Measurements from ENCODE around the gene COMMD7.
"Not testable (repeated sequence)": the region's sequence is repeated elsewhere in the genome, so short reads cannot be mapped to it uniquely, and the experiment has no call there.

Gene COMMD7

DNA sequence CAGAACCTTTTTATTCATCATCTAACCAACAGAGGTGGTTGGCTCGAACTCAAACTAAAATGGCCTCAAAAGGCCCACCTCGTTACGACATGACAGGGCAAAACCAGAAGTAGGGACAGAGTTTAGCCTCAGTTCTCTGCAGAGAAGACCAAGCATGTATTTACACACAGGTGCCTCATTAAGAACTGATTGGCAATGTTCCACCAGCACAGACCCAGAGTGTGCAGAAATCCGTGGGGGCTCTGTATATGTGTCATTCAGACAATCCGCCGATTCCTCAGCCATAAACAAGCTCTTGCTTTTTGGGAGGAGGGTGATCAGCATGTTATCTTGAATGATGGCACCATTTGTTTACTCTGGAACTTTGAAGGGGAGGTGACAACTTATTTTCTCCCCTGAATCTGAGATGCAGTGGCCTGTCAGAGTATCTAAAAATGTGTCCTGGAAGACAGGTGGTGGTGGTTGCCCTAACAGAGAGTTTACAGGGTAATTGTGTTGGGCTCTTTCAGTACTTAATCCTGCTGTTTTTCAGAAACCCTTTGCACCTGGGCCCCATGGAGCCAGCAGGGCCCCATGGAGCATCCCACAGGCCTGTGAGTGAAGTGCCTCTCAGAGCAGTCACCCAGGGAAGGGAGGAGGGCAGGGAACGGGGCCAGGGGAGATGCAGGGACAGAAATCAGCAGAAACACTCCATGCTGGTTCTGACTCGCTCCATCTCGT lies 40.4 kb downstream of the COMMD7 start:
- no peaks in the 10 kb centered on the region for H3K9me3 ChIP-seq
- no peak overlapping the region for H3K4me3 ChIP-seq
- H3K4me2 ChIP-seq: no peak overlapping the region
- no peaks in the 10 kb centered on the region for H3K27me3 ChIP-seq
- no peaks in the 10 kb centered on the region for H4K20me1 ChIP-seq
- TF ChIP-seq Cebpa-rat (IDR thresholded peaks at IDR 0.05): no peak
- no peak overlapping the region for H3K27ac ChIP-seq
- H3K4me1 ChIP-seq: peaks cover 1% of the 10 kb centered on the region
- H3K9ac ChIP-seq: no peak overlapping the region
- peaks cover 61% of the 10 kb centered on the region for H3K36me3 ChIP-seq

DNA sequence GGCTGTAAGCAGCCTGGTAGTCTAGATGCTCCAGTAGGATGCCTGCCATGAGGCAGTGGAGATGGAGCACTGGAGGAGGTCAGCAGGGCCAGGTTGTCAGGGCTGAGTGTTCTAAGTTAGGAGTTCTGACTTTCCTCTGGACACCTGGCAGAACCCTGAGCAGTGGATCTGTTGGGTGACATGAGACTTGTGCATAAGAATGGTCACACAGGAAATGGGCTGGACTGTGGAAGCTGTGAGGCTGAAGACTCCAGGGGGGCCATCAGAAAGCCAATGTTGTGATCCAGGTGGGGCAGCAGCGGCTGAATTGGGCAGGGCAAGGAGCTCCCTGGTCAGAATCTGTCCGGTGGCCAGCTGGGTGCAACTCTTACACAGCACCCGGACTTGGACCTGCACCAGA lies 45.7 kb downstream of the COMMD7 start:
- Histone ChIP-seq H3K4me1 (no peaks in the 10 kb centered on the region), H3K4me2 (no peak overlapping the region), H4K20me1 (no peaks in the 10 kb centered on the region)

GRCh38 chr20:32695089-32695488 lies 48.2 kb downstream of the COMMD7 start:
- H3K27ac ChIP-seq: no peak overlapping the region
- TF ChIP-seq Cebpa-rat (IDR thresholded peaks at IDR 0.05): no peak

More for the DNA sequence above, 45.7 kb downstream of the COMMD7 start:
- no peaks in the 10 kb centered on the region for H3K9me3 ChIP-seq
- no peak overlapping the region for H3K9ac ChIP-seq
- no peak overlapping the region for H3K4me3 ChIP-seq
- H3K36me3 ChIP-seq: peaks cover 28% of the 10 kb centered on the region
- no peak for TF ChIP-seq Cebpa-rat (IDR thresholded peaks at IDR 0.05)
- H3K27me3 ChIP-seq: no peaks in the 10 kb centered on the region
- H3K27ac ChIP-seq: no peak overlapping the region

GRCh38 chr20:32688966-32689365 lies 54.3 kb downstream of the COMMD7 start:
- not testable (repeated sequence) for H3K4me3 ChIP-seq, H3K9me3 ChIP-seq, H3K27me3 ChIP-seq, H4K20me1 ChIP-seq, H3K4me2 ChIP-seq, H3K9ac ChIP-seq, H3K36me3 ChIP-seq, H3K27ac ChIP-seq
- peaks cover 29% of the 10 kb centered on the region for H3K4me1 ChIP-seq

More at GRCh38 chr20:32695089-32695488, 48.2 kb downstream of the COMMD7 start:
- Histone ChIP-seq H3K9ac (no peak overlapping the region), H4K20me1 (no peaks in the 10 kb centered on the region), H3K4me1 (no peaks in the 10 kb centered on the region), H3K4me3 (no peak overlapping the region), H3K36me3 (peaks cover 16% of the 10 kb centered on the region; the same call in 1 of the 2 replicates), H3K4me2 (no peak overlapping the region), H3K27me3 (no peaks in the 10 kb centered on the region), H3K9me3 (no peaks in the 10 kb centered on the region)

DNA sequence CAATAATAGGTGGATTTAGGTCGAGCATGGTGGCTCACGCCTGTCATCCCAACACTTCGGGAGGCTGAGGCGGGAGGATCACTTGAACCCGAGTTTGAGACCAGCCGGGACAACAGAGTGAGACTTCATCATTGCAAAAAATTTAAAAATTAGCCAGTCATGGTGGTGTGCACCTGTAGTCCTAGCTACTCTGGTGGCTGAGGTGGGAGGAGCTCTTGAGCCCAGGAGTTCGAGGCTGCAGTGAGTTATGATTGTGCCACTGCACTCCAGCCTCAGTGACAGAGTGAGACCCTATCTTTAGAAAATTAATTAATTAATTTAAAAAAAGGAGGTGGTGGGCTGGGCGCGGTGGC lies 56.1 kb downstream of the COMMD7 start:
- H3K4me2 ChIP-seq: no peak overlapping the region
- H3K9ac ChIP-seq: no peak overlapping the region
- no peaks in the 10 kb centered on the region for H3K9me3 ChIP-seq
- 0 out of 2 replicates have a peak, but pooled peaks cover 6% of the 10 kb centered on the region for H3K36me3 ChIP-seq
- no peaks in the 10 kb centered on the region for H3K27me3 ChIP-seq
- H3K27ac ChIP-seq: no peak overlapping the region
- no peak for TF ChIP-seq Cebpa-rat (IDR thresholded peaks at IDR 0.05)
- H3K4me1 ChIP-seq: peaks cover 45% of the 10 kb centered on the region
- H4K20me1 ChIP-seq: no peaks in the 10 kb centered on the region
- no peak overlapping the region for H3K4me3 ChIP-seq

DNA sequence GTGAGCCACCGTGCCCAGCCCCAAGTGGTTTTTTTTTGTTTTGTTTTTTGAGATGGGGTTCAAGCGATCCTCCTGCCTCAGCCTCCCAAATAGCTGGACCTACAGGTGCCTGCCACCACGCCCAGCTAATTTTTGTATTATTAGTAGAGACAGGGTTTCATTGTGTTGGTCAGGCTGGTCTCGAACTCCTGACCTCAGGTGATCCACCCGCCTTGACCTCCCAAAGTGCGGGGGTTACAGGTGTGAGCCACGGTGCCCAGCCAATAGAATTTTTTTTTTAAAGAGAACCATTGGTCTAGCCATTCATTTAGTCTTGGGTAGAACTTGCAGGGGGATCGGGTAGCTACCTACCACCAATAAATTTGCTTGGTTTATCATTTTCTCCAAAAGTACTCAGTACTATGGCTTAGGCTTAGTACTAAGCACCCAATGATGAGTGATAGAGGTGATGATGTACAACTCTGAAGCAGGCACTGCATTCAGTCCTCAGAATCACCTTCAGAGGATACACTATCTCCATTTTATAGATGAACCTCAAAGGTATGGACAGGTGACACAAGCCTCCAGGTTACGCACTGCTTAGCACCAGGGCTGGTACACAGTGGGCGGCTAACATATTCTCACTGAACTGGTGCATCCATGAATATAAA lies 56.6 kb downstream of the COMMD7 start:
- Histone ChIP-seq H3K4me1 (peaks cover 50% of the 10 kb centered on the region), H3K4me2 (no peak overlapping the region), H4K20me1 (no peaks in the 10 kb centered on the region), H3K9me3 (no peaks in the 10 kb centered on the region), H3K4me3 (no peak overlapping the region), H3K27ac (no peak overlapping the region), H3K27me3 (no peaks in the 10 kb centered on the region), H3K36me3 (0 out of 2 replicates have a peak, but pooled peaks cover 3% of the 10 kb centered on the region), H3K9ac (no peak overlapping the region)
- TF ChIP-seq Cebpa-rat (IDR thresholded peaks at IDR 0.05): no peak

DNA sequence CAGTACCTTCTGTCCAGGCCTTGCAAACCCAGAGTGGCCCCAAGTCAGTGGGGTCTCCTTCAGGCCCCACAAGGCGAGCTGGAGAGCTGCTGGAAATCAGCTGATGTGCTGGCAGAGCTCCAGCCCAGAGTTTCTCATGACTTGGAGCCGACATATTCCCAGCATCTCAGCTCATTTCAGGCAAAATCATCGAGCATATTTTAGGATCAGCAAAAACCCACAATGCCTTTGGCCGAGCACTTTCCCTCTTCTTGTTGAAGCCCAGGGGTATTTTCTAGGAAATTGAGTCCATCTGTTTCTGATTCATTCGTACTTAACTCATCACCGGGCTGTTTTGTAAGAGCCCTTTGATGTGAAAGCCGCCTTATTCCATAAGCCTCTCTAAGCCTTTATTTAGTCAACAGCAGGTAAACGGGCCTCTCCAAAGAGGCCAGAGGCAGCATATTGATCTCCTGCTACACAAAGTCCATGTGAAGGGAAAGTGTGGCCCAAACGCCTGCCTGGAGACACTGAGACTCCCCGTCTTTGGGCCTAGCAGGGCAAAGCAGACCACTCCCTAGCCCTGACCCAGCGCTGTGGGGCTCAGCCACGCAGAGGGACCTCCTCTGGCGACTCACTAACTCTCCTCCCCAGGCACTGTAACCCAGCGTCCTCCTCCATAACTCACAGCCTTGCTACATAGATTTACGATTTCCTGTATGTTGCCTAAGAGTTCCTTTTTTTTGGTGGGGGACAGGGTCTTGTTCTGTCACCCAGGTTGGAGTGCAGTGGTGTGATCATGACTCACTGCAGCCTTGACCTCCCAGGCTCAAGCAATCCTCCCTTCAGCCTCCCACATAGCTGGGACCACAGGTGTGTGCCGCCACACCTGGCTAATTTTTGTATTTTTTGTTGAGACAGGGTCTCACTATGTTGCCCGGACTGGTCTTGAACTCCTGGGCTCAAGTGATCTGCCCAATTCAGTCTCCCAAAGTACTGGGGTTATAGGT lies 57.4 kb downstream of the COMMD7 start:
- H3K9ac ChIP-seq: no peak overlapping the region
- peaks cover 58% of the 10 kb centered on the region for H3K4me1 ChIP-seq

GRCh38 chr20:32682508-32682987 lies 60.7 kb downstream of the COMMD7 start:
- Histone ChIP-seq H3K9ac (no peak overlapping the region), H3K36me3 (no peaks in the 10 kb centered on the region), H4K20me1 (no peaks in the 10 kb centered on the region), H3K27me3 (no peaks in the 10 kb centered on the region), H3K9me3 (no peaks in the 10 kb centered on the region), H3K4me3 (no peak overlapping the region), H3K4me2 (peak overlapping the region; percentile 87; the same call in 1 of the 2 replicates), H3K27ac (peak overlapping the region; percentile 74; the same call in 1 of the 2 replicates), H3K4me1 (peaks cover 82% of the 10 kb centered on the region)
- TF ChIP-seq Cebpa-rat (IDR thresholded peaks at IDR 0.05): no peak

More for the DNA sequence above, 57.4 kb downstream of the COMMD7 start:
- no peak overlapping the region for H3K4me3 ChIP-seq
- H3K36me3 ChIP-seq: 0 out of 2 replicates have a peak, but pooled peaks cover 3% of the 10 kb centered on the region
- H3K4me2 ChIP-seq: peak overlapping the region; percentile 57
- no peaks in the 10 kb centered on the region for H4K20me1 ChIP-seq
- no peak; the same call in 1 of the 2 replicates for TF ChIP-seq Cebpa-rat (IDR thresholded peaks at IDR 0.05)
- no peaks in the 10 kb centered on the region for H3K27me3 ChIP-seq
- H3K27ac ChIP-seq: peak overlapping the region; percentile 37; the same call in 1 of the 2 replicates
- H3K9me3 ChIP-seq: no peaks in the 10 kb centered on the region
